Measurements from ENCODE around the gene DIPK1A.

Gene DIPK1A

DNA sequence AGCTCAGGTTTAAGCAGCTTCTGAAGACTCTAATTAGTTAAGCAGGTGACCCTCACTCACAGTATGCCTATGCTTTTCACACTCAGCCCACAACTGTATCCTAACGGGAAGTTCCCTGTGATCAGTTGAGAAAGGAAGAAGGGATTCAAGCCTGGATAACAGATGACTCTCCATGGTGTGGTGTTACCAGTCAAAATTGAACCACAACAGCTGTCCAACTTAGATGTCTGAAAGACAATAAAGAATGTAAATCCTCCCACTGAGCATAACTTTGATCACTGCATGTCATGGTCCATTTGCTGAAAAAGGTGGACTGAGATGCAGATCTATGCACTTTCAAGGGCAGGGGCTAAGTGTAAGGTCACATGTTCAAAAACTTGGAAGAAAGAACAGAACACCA is 32.3 kb upstream of the DIPK1A start:
- TF ChIP-seq, protein P1, sequence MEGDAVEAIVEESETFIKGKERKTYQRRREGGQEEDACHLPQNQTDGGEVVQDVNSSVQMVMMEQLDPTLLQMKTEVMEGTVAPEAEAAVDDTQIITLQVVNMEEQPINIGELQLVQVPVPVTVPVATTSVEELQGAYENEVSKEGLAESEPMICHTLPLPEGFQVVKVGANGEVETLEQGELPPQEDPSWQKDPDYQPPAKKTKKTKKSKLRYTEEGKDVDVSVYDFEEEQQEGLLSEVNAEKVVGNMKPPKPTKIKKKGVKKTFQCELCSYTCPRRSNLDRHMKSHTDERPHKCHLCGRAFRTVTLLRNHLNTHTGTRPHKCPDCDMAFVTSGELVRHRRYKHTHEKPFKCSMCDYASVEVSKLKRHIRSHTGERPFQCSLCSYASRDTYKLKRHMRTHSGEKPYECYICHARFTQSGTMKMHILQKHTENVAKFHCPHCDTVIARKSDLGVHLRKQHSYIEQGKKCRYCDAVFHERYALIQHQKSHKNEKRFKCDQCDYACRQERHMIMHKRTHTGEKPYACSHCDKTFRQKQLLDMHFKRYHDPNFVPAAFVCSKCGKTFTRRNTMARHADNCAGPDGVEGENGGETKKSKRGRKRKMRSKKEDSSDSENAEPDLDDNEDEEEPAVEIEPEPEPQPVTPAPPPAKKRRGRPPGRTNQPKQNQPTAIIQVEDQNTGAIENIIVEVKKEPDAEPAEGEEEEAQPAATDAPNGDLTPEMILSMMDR (IDR thresholded peaks at IDR 0.05; ENCODE audit: low read length) = no peak
- TF ChIP-seq EZH2 (IDR thresholded peaks at IDR 0.05; ENCODE audit: borderline replicate concordance, low read length) = no peak
- peak overlapping the region; percentile 56 for H3K27ac ChIP-seq (ENCODE audit: low read depth, low read length, poor library complexity, severe bottlenecking)
- H3K79me2 ChIP-seq (ENCODE audit: insufficient read depth, low read length) = no peaks in the 10 kb centered on the region
- no peaks in the 10 kb centered on the region for H3K36me3 ChIP-seq (ENCODE audit: insufficient read depth, low read length)
- no peaks in the 10 kb centered on the region for H3K9me3 ChIP-seq (ENCODE audit: low read length)
- H3K9me2 ChIP-seq (ENCODE audit: low read depth, low read length) = no peaks in the 10 kb centered on the region
- H3F3A ChIP-seq (ENCODE audit: insufficient read depth, low read length) = no peaks in the 10 kb centered on the region
- H2AFZ ChIP-seq (ENCODE audit: low read length) = no peak overlapping the region; the same call in 1 of the 2 replicates
- H3K4me3 ChIP-seq (ENCODE audit: low read depth, low read length, poor library complexity, severe bottlenecking) = no peak overlapping the region
- peak overlapping the region; percentile 18; the same call in 1 of the 2 replicates for H3K4me2 ChIP-seq (ENCODE audit: low read length)
- H3K4me1 ChIP-seq (ENCODE audit: insufficient read depth, low read length, severe bottlenecking) = peaks cover 39% of the 10 kb centered on the region
- H3K9ac ChIP-seq (ENCODE audit: low read length) = peak overlapping the region; percentile 47
- no peaks in the 10 kb centered on the region for H3K27me3 ChIP-seq (ENCODE audit: insufficient read depth, low read length)
- H4K20me1 ChIP-seq (ENCODE audit: insufficient read depth, low read length) = no peaks in the 10 kb centered on the region

DNA sequence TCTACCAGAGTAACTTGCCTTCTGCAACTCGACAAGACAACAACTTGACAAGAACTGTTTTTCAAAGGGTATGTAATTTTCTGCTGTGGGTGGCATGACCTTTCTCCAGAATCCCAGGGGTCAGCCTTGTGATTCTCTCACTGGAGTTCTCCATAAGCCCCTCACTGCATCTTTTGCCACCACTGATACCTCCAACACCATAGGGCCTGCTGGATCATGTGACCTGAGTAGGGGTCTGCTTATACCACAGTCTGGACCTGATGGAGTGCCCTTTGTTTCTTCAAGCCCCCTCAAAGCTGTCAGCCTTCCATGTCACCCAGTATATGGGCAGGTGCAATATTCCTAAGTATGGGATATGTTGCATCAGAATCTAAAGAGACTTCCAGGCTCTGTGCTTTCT is 31.6 kb upstream of the DIPK1A start:
- Histone ChIP-seq H3K27me3 (ENCODE audit: insufficient read depth, low read length) (no peaks in the 10 kb centered on the region), H4K20me1 (ENCODE audit: insufficient read depth, low read length) (no peaks in the 10 kb centered on the region), H3K9ac (ENCODE audit: low read length) (no peak overlapping the region), H2AFZ (ENCODE audit: low read length) (no peak overlapping the region), H3K9me2 (ENCODE audit: low read depth, low read length) (no peaks in the 10 kb centered on the region), H3F3A (ENCODE audit: insufficient read depth, low read length) (no peaks in the 10 kb centered on the region), H3K4me2 (ENCODE audit: low read length) (no peak overlapping the region), H3K27ac (ENCODE audit: low read depth, low read length, poor library complexity, severe bottlenecking) (no peak overlapping the region), H3K36me3 (ENCODE audit: insufficient read depth, low read length) (no peaks in the 10 kb centered on the region), H3K4me3 (ENCODE audit: low read depth, low read length, poor library complexity, severe bottlenecking) (no peak overlapping the region), H3K4me1 (ENCODE audit: insufficient read depth, low read length, severe bottlenecking) (peaks cover 39% of the 10 kb centered on the region), H3K9me3 (ENCODE audit: low read length) (no peaks in the 10 kb centered on the region), H3K79me2 (ENCODE audit: insufficient read depth, low read length) (no peaks in the 10 kb centered on the region)
- TF ChIP-seq, protein P1 (IDR thresholded peaks at IDR 0.05; ENCODE audit: low read length) = no peak
- no peak for TF ChIP-seq EZH2 (IDR thresholded peaks at IDR 0.05; ENCODE audit: borderline replicate concordance, low read length)

DNA sequence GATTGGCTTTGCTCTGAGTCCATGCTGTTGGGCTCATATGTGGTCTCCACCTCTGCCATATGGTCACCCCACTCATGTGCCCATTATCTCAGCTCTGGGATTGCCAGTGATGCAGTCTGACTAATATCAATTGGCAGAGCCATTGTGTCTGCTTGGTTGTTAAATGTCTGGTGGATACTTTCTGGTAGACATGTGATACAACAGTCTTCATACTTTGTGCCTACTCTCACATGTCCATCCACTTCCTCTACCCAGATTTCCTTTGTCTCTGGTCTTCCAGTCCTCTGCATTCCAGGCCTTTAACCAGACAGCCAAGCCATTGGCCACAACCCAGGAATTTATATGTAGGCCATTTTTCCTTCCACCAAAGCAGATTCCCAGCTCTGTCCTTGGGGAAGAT is 30.8 kb upstream of the DIPK1A start:
- peaks cover 39% of the 10 kb centered on the region for H3K4me1 ChIP-seq (ENCODE audit: insufficient read depth, low read length, severe bottlenecking)
- H3K4me3 ChIP-seq (ENCODE audit: low read depth, low read length, poor library complexity, severe bottlenecking) = no peak overlapping the region
- no peaks in the 10 kb centered on the region for H3K27me3 ChIP-seq (ENCODE audit: insufficient read depth, low read length)
- H3K9me3 ChIP-seq (ENCODE audit: low read length) = no peaks in the 10 kb centered on the region
- H2AFZ ChIP-seq (ENCODE audit: low read length) = no peak overlapping the region
- H3K79me2 ChIP-seq (ENCODE audit: insufficient read depth, low read length) = no peaks in the 10 kb centered on the region
- H4K20me1 ChIP-seq (ENCODE audit: insufficient read depth, low read length) = no peaks in the 10 kb centered on the region
- H3K27ac ChIP-seq (ENCODE audit: low read depth, low read length, poor library complexity, severe bottlenecking) = no peak overlapping the region
- no peak overlapping the region for H3K9ac ChIP-seq (ENCODE audit: low read length)
- TF ChIP-seq EZH2 (IDR thresholded peaks at IDR 0.05; ENCODE audit: borderline replicate concordance, low read length) = no peak
- TF ChIP-seq, protein P1 (IDR thresholded peaks at IDR 0.05; ENCODE audit: low read length) = no peak
- H3K9me2 ChIP-seq (ENCODE audit: low read depth, low read length) = no peaks in the 10 kb centered on the region
- H3K4me2 ChIP-seq (ENCODE audit: low read length) = no peak overlapping the region
- no peaks in the 10 kb centered on the region for H3K36me3 ChIP-seq (ENCODE audit: insufficient read depth, low read length)
- H3F3A ChIP-seq (ENCODE audit: insufficient read depth, low read length) = no peaks in the 10 kb centered on the region
